Prostate gland (tissue), 2 donors: ENCODE measurements around the gene TTC33. TPM values are rescaled to one million over a fixed set of nuclear protein-coding genes. Genes with fewer than 3 reads are reported as not detected.

Experiments
- DNase-seq: peaks from one replicate; pipeline ENCODE4 v3.0.0-alpha.2; 2019; ENCODE audit warnings: low spot score
- H3K27ac ChIP-seq, 2 donors: fragments of 200-600 bp; sonication (generic); 2 replicates each; pipeline ENCODE4 v1.5.1; 2017 to 2019
- H3K27me3 ChIP-seq: fragments of 200-600 bp; sonication (generic); replicated peaks from 2 replicates; pipeline ENCODE4 v1.5.1; 2019; ENCODE audit not compliant: insufficient read depth
- H3K36me3 ChIP-seq, 2 donors: fragments of 200-600 bp; sonication (generic); 1 replicate in 1 of 2; 2 replicates in 1 of 2; pipeline versions ENCODE4 v1.5.1 to v1.8.1; 2017 to 2019
- H3K4me1 ChIP-seq: fragments of 200-600 bp; sonication (generic); replicated peaks from 2 replicates; pipeline ENCODE4 v1.5.1; 2019
- H3K4me3 ChIP-seq, 2 donors: fragments of 200-600 bp; sonication (generic); 2 replicates each; pipeline ENCODE4 v1.5.1; 2017 to 2019
- H3K9me3 ChIP-seq: fragments of 200-600 bp; sonication (generic); 2 replicates; pipeline ENCODE4 v1.5.1; 2017
- POLR2A ChIP-seq: fragments of 450-650 bp; IDR thresholded peaks from one replicate; pipeline ENCODE4 v1.6.1; 2016; ENCODE audit warnings: antibody characterized with exemption, mild to moderate bottlenecking
- POLR2AphosphoS5 ChIP-seq: sonication (generic); formaldehyde crosslinking; IDR thresholded peaks from one replicate; pipeline ENCODE4 v1.6.1; 2017; ENCODE audit warnings: antibody characterized with exemption
- WGBS: methylation state at CpG from one replicate; pipeline ENCODE4 v1.1.5; 2018; 5-methylcytosine and 5-hydroxymethylcytosine counted together
- intact Hi-C: fragments of 100-400 bp; cut with DNase I; formaldehyde crosslinking; loops from one replicate; pipeline ENCODE4 v1.14.2; 2022
- total RNA-seq, 2 donors: library from RNA; depleted of rRNA; stranded (reverse); fragments of >200 nt; gene quantifications; one replicate each; pipeline ENCODE4 v1.1.0, GENCODE V29; 2016
- TF ChIP-seq, protein P1 (sequence below), 4 experiments: fragments of 200-600 bp in 2 of 4; fragments of 450-650 bp in 2 of 4; sonication (generic) in 2 of 4; IDR thresholded peaks; 1 replicate in 3 of 4; 2 replicates in 1 of 4; pipeline ENCODE4 v1.5.1; 2016 to 2019; ENCODE audit warnings: antibody characterized with exemption in 4 of 4, mild to moderate bottlenecking in 2 of 4, moderate library complexity in 2 of 4

The TTC33 gene
- total RNA-seq, 2 donors from 2014 or later, result 11.9 to 17.6 TPM

DNA sequence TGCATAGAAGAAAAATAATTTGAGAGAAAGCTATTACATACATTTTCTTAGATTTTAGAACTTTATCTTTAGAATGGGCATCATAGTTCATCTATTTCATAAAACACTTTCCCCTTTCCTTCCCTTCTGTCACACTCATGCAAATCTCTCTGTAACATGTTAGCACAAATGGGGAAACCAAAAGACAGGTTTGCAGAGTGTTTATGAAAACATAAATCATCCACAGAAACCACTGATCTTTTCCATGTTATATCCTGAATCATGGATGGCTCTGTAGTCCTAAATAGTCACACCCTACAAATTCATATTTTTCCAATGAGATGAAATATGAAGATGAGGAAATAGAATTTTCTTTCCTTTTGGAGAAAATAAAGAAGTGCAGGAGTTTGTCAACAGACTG lies 198.9 kb downstream of the TTC33 start:
- intact Hi-C loops, result no loop called here
- Histone ChIP-seq H3K9me3 (no peaks in the 10 kb centered on the region), H3K27me3 (no peaks in the 10 kb centered on the region), H3K4me1 (no peaks in the 10 kb centered on the region), H3K4me3 (no peak overlapping the region), H3K27ac (no peak overlapping the region), H3K36me3 (no peaks in the 10 kb centered on the region)
- TF ChIP-seq POLR2AphosphoS5 (no peak), POLR2A (no peak)
- TF ChIP-seq, protein P1, sequence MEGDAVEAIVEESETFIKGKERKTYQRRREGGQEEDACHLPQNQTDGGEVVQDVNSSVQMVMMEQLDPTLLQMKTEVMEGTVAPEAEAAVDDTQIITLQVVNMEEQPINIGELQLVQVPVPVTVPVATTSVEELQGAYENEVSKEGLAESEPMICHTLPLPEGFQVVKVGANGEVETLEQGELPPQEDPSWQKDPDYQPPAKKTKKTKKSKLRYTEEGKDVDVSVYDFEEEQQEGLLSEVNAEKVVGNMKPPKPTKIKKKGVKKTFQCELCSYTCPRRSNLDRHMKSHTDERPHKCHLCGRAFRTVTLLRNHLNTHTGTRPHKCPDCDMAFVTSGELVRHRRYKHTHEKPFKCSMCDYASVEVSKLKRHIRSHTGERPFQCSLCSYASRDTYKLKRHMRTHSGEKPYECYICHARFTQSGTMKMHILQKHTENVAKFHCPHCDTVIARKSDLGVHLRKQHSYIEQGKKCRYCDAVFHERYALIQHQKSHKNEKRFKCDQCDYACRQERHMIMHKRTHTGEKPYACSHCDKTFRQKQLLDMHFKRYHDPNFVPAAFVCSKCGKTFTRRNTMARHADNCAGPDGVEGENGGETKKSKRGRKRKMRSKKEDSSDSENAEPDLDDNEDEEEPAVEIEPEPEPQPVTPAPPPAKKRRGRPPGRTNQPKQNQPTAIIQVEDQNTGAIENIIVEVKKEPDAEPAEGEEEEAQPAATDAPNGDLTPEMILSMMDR (IDR thresholded peaks at IDR 0.05), result no peak
- no peak for DNase-seq

DNA sequence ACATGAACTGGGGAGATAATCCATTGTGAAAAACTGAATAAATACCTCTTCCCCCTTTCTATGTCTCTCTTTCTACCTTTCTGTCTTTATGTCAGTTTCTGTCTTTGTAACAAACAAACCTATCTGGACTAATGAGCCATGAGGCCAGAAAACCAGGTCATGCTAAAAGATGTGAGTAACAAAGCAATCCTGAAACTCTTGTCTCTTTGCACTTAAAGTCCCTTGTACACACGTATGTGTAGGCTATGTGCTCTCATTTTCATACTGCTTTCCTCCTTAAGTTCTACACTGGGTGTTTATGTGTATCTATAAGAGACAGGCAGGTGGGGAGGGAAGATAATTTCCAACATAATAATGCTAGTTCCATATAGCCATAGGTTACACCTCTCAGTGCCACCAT lies 199.9 kb downstream of the TTC33 start:
- no peak overlapping the region for H3K4me3 ChIP-seq
- H3K4me1 ChIP-seq, result no peaks in the 10 kb centered on the region
- no peaks in the 10 kb centered on the region for H3K36me3 ChIP-seq
- H3K9me3 ChIP-seq, result no peaks in the 10 kb centered on the region
- TF ChIP-seq POLR2A (no peak), POLR2AphosphoS5 (no peak)
- TF ChIP-seq, protein P1 (IDR thresholded peaks at IDR 0.05), result no peak
- H3K27ac ChIP-seq, result no peak overlapping the region
- DNase-seq, result no peak
- intact Hi-C loops, result no loop called here
- no peaks in the 10 kb centered on the region for H3K27me3 ChIP-seq
- 92% methylated on average over 1 of the region's 1 CpG for WGBS

GRCh38 chr5:40554813-40555212 lies 200.9 kb downstream of the TTC33 start:
- intact Hi-C loops, result no loop called here
- Histone ChIP-seq H3K36me3 (no peaks in the 10 kb centered on the region), H3K9me3 (no peaks in the 10 kb centered on the region), H3K4me3 (no peak overlapping the region), H3K4me1 (no peaks in the 10 kb centered on the region), H3K27ac (no peak overlapping the region), H3K27me3 (no peaks in the 10 kb centered on the region)
- TF ChIP-seq, protein P1 (IDR thresholded peaks at IDR 0.05), result no peak
- no peak for TF ChIP-seq POLR2A
- no peak for TF ChIP-seq POLR2AphosphoS5
- no peak for DNase-seq
- 40% methylated on average over 1 of the region's 1 CpG for WGBS

DNA sequence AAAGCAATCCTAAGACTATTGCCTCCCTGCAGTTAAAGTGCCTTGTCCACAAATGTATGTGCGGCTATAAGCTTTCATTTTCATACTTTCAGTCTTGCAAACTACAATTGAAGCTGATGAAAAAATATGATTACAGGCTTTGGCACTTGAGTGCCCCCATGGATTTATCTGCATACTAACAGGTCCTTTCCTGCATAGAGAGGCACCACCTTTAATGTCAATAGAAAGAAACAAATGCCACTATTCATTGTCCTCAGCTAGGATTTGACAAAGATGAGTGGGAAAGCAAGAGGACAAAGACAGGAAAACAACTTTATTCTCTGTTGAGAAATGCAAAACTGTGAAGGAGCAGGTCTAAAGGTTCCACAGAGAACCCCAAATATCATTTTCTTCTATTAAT lies 201.7 kb downstream of the TTC33 start:
- Histone ChIP-seq H3K9me3 (no peaks in the 10 kb centered on the region), H3K4me3 (no peak overlapping the region), H3K27ac (no peak overlapping the region), H3K4me1 (no peaks in the 10 kb centered on the region), H3K27me3 (no peaks in the 10 kb centered on the region), H3K36me3 (no peaks in the 10 kb centered on the region)
- DNase-seq, result no peak
- WGBS, result 59% methylated on average over 1 of the region's 1 CpG
- intact Hi-C loops, result no loop called here
- TF ChIP-seq POLR2A (no peak), POLR2AphosphoS5 (no peak)
- TF ChIP-seq, protein P1 (IDR thresholded peaks at IDR 0.05), result no peak

GRCh38 chr5:40552981-40553380 lies 202.8 kb downstream of the TTC33 start:
- H3K4me3 ChIP-seq, result no peak overlapping the region
- no peaks in the 10 kb centered on the region for H3K36me3 ChIP-seq
- intact Hi-C loops, result no loop called here
- WGBS, result 63% methylated on average over 3 of the region's 3 CpGs
- TF ChIP-seq POLR2A (no peak), POLR2AphosphoS5 (no peak)
- TF ChIP-seq, protein P1 (IDR thresholded peaks at IDR 0.05), result no peak
- no peaks in the 10 kb centered on the region for H3K9me3 ChIP-seq
- no peak for DNase-seq
- H3K27ac ChIP-seq, result no peak overlapping the region
- H3K27me3 ChIP-seq, result no peaks in the 10 kb centered on the region
- H3K4me1 ChIP-seq, result no peaks in the 10 kb centered on the region
